HFFc6 (cell line): ENCODE data around the gene LSMEM2. TPM values are rescaled to one million over a fixed set of nuclear protein-coding genes. Genes with fewer than 3 reads are reported as not detected.

Experiments used
- DNase-seq: peaks from one replicate; pipeline ENCODE4 v3.0.0-alpha.2; 2018
- H3K27ac Mint-ChIP-seq: 2 replicates; pipeline ENCODE4 v1.8.0; 2020; ENCODE audit warnings: mild to moderate bottlenecking, mixed read lengths
- H3K27me3 Mint-ChIP-seq: 2 replicates; pipeline ENCODE4 v1.8.0; 2021; ENCODE audit warnings: mild to moderate bottlenecking, moderate library complexity, mixed read lengths; ENCODE audit not compliant: insufficient read depth
- H3K36me3 Mint-ChIP-seq: 2 replicates; pipeline ENCODE4 v1.8.0; 2021; ENCODE audit warnings: low read depth, mixed read lengths
- H3K4me1 Mint-ChIP-seq: 2 replicates; pipeline ENCODE4 v1.8.0; 2020; ENCODE audit warnings: low read depth, mixed read lengths
- H3K4me3 Mint-ChIP-seq: 2 replicates; pipeline ENCODE4 v1.8.0; 2020; ENCODE audit warnings: mild to moderate bottlenecking, moderate library complexity, mixed read lengths
- H3K9me3 Mint-ChIP-seq: 2 replicates; pipeline ENCODE4 v1.8.0; 2020; ENCODE audit warnings: mild to moderate bottlenecking, mixed read lengths
- total RNA-seq, 6 experiments: library from RNA; stranded (reverse); fragmentation: NEBNext Ultra II Directional; extraction: Animal tissue kit (Norgen Biotek cat#: 25700); gene quantifications; 2 replicates in 1 of 6; 3 replicates in 5 of 6; pipeline ENCODE4 v1.2.3, GENCODE V29; 2021
- TF ChIP-seq, protein P1 (sequence below): fragments of 200-600 bp; sonication (generic); IDR thresholded peaks from 2 replicates; pipeline ENCODE4 v1.5.0; 2021; ENCODE audit warnings: antibody characterized with exemption, mild to moderate bottlenecking

Gene LSMEM2
- total RNA-seq, 6 experiments from 2014 or later, result 0.11 to 0.13 TPM; not detected in 4

DNA sequence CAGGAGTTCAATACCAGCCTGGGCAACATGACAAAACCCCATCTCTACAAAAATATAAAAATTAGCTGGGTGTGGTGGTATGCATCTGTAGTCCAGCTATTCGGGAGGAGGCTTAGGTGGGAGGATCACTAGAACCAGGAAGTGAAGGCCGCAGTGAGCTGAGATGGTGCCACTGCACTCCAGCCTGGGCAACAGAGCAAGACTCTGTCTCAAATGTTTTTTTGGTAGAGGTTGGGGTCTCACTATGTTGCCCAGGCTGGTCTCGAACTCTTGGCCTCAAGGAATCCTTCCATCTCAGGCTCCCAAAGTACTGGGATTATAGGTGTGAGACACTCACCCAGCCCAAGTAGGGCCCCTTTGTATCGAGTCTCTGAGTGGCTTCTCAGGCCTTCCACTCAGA is 15.2 kb downstream of the LSMEM2 start:
- TF ChIP-seq, protein P1, sequence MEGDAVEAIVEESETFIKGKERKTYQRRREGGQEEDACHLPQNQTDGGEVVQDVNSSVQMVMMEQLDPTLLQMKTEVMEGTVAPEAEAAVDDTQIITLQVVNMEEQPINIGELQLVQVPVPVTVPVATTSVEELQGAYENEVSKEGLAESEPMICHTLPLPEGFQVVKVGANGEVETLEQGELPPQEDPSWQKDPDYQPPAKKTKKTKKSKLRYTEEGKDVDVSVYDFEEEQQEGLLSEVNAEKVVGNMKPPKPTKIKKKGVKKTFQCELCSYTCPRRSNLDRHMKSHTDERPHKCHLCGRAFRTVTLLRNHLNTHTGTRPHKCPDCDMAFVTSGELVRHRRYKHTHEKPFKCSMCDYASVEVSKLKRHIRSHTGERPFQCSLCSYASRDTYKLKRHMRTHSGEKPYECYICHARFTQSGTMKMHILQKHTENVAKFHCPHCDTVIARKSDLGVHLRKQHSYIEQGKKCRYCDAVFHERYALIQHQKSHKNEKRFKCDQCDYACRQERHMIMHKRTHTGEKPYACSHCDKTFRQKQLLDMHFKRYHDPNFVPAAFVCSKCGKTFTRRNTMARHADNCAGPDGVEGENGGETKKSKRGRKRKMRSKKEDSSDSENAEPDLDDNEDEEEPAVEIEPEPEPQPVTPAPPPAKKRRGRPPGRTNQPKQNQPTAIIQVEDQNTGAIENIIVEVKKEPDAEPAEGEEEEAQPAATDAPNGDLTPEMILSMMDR, result no peak
- H3K27me3 Mint-ChIP-seq, result peaks cover 1% of the 10 kb centered on the region; the same call in 1 of the 2 replicates
- no peak overlapping the region for H3K4me3 Mint-ChIP-seq
- H3K36me3 Mint-ChIP-seq, result peaks cover 5% of the 10 kb centered on the region
- no peak for DNase-seq
- no peak overlapping the region for H3K27ac Mint-ChIP-seq
- H3K9me3 Mint-ChIP-seq, result no peaks in the 10 kb centered on the region
- peaks cover 26% of the 10 kb centered on the region for H3K4me1 Mint-ChIP-seq

DNA sequence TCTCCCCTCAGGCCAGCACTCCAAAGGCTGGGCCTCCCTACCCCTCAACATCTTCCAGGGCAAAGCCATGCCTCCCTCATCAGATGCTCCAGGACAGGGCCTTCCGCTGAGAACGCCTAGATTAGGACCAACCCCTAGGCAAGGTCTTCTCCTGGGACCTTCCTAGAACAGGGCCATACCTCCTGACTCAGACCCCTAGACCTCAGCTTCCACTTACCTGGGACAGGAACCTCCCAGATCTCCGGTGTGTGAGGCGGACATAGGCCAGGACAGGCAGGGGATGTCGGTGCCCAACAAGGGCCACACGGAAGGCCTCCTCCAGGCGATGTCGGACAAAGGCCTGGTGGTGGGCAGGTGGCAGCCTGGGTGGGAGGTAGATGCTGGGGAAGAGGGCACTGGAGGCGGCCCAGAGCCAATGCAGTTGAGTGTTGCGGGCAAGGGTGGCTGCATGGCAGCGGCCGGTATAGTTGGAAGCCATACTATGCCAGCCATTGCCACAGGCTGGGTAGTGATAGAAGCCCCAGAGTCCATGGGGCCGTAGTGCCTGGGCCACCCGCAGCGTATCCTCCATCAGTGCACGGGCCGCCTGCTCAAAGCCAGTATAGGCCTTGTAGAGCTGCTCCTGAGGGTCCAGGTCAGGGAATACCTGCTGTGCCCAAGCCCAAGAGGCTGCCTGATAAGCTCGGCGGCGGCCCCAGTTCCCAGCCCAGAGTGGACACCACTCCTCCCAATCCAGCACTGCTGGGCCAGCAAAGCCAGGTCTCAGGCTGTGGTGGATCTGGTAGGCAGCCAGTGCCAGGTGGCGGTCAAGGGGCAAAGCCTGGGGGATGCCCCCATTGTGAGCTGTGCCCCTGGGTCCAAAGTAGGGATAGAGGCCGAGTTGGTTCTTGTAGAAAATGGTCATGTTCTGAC is 15.9 kb downstream of the LSMEM2 start:
- peaks cover 5% of the 10 kb centered on the region for H3K36me3 Mint-ChIP-seq
- TF ChIP-seq, protein P1, result no peak
- H3K4me3 Mint-ChIP-seq, result no peak overlapping the region
- no peak overlapping the region for H3K27ac Mint-ChIP-seq
- no peak for DNase-seq
- H3K9me3 Mint-ChIP-seq, result no peaks in the 10 kb centered on the region
- peaks cover 28% of the 10 kb centered on the region for H3K4me1 Mint-ChIP-seq
- H3K27me3 Mint-ChIP-seq, result peaks cover 1% of the 10 kb centered on the region; the same call in 1 of the 2 replicates

DNA sequence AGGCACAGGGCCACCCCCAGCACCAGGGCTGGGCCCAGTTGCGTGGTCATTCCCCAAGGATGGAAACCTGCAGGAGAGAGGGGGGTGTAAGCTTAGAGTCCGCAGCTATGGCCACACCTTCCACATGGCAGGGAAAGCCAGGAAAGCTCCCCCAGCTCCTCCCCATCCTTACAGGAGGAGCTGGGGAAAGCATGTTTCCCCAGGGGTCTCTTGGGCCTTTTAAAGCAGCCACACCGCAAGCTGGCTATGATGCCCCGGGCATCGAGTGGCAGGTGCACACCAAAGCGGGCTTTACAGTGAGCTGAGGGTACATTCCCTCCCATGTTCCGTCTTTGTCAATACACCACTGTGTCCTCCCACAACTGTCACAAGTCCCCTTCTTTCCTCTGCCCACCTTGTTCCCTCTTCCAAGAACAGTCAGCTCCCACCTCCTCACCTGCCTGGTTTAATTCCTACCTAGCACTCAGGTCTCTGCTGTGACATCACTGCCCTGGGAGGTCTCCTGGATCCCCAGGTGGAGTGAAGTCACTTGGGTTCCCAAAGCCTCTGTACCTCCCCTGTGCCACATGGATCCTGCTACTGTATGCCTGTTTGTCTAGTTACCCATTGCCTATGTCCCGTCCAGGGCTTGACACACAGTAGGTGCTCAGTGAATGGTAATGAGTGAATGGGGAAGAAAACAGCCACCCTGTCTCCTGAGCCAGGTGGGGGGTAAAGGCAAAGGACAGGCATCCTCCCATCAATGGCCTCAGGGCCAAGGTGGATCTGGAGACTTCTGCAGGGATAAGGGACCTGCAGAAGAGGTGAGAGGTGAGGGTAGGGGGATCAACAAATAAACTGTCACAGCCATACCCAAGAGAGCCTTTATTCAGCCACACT is 16.9 kb downstream of the LSMEM2 start:
- H3K4me3 Mint-ChIP-seq, result no peak overlapping the region
- peaks cover 1% of the 10 kb centered on the region; the same call in 1 of the 2 replicates for H3K27me3 Mint-ChIP-seq

DNA sequence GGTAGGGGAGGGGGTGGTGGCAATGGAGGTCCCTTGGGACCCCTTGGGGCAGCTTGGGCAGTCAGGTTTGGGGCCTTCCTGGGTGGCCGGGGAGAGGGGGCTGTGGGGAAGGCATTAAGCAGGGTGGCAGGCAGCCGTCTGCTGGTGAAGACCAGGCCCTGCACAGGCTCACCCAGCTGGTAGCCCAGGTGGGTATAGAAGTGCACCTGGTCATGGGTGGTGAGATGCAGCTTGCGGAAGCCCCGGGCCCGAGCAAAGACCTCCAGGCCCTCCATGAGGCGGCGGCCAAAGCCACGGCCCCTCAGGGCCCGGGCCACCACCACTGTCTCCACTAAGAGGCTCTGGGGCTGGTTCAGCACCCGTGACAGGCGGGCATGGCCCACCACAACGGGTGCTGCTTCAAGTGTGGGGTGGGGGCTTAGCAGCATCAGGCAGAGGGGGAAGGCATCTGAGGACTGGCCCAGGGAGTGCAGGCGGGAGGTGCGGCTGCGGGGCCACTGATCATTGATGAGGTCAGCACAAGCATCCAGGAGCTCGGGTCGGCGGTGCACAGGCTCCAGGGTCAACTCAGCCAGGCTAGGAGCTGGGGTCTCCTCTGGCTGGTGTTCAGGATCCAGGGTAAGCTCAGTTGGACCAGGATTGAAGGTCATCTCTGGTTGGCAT is 18.0 kb downstream of the LSMEM2 start:
- TF ChIP-seq, protein P1, result no peak

More for the DNA sequence above, 16.9 kb downstream of the LSMEM2 start:
- H3K4me1 Mint-ChIP-seq, result peaks cover 37% of the 10 kb centered on the region
- H3K27ac Mint-ChIP-seq, result no peak overlapping the region
- TF ChIP-seq, protein P1, result no peak
- H3K9me3 Mint-ChIP-seq, result no peaks in the 10 kb centered on the region
- H3K36me3 Mint-ChIP-seq, result peaks cover 5% of the 10 kb centered on the region
- no peak for DNase-seq

DNA sequence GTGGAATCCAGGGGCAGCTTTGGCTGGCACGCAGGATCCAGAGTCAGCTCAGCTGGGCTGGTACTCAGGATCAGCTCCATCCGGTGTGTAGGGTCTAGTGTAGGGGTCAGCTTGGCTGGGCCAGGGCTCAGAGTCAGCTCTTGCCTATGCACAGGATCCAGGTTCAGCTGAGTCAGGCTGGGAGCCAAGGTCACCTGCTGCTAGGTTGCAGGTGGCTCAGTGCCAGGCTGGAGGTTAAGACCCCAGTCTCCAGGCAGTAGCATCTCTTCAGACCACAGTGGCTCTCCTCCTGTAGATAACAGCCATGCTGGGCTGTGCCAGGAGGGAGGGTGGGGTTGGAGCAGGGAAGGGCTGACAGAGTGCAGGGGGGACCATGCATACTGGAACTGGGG is 18.5 kb downstream of the LSMEM2 start:
- Mint-ChIP-seq H3K27ac (no peak overlapping the region), H3K9me3 (no peaks in the 10 kb centered on the region), H3K4me1 (peaks cover 28% of the 10 kb centered on the region), H3K27me3 (peaks cover 1% of the 10 kb centered on the region; the same call in 1 of the 2 replicates), H3K4me3 (no peak overlapping the region), H3K36me3 (no peaks in the 10 kb centered on the region)
- DNase-seq, result no peak
- TF ChIP-seq, protein P1, result no peak

More for the DNA sequence above, 18.0 kb downstream of the LSMEM2 start:
- no peak overlapping the region for H3K4me3 Mint-ChIP-seq
- peaks cover 1% of the 10 kb centered on the region; the same call in 1 of the 2 replicates for H3K27me3 Mint-ChIP-seq
- no peak overlapping the region for H3K27ac Mint-ChIP-seq
- H3K9me3 Mint-ChIP-seq, result no peaks in the 10 kb centered on the region
- peaks cover 30% of the 10 kb centered on the region for H3K4me1 Mint-ChIP-seq
- no peaks in the 10 kb centered on the region for H3K36me3 Mint-ChIP-seq
- DNase-seq, result no peak
